HCT116 (cell line): Measurements from ENCODE around the gene ADAMTS16.

Source experiments
- POLR2AphosphoS5 ChIP-seq: IDR thresholded peaks from 2 replicates; pipeline ENCODE4 v1.6.1; 2011; ENCODE audit warnings: mild to moderate bottlenecking, low read depth, low read length, moderate library complexity
- SP1 ChIP-seq: IDR thresholded peaks from 2 replicates; pipeline ENCODE4 v1.6.1; 2012; ENCODE audit warnings: low read depth
- TF ChIP-seq, protein P1 (sequence below), 3 experiments: fragments of 200-600 bp in 1 of 3; sonication (generic) in 1 of 3; IDR thresholded peaks in 2 of 3; conservative IDR thresholded peaks in 1 of 3; 2 replicates each; pipeline ENCODE4 v1.5.1; 2012 to 2017; ENCODE audit warnings: low read depth in 2 of 3, low read length in 2 of 3, antibody characterized with exemption in 1 of 3, borderline replicate concordance in 1 of 3, control low read depth in 1 of 3, mild to moderate bottlenecking in 1 of 3, mixed read lengths in 1 of 3, mixed run types in 1 of 3, moderate library complexity in 1 of 3; ENCODE audit not compliant: insufficient read depth in 1 of 3
- TF ChIP-seq, protein P2 (sequence below): IDR thresholded peaks from 2 replicates; pipeline ENCODE4 v1.6.1; 2012; ENCODE audit warnings: low read depth

DNA sequence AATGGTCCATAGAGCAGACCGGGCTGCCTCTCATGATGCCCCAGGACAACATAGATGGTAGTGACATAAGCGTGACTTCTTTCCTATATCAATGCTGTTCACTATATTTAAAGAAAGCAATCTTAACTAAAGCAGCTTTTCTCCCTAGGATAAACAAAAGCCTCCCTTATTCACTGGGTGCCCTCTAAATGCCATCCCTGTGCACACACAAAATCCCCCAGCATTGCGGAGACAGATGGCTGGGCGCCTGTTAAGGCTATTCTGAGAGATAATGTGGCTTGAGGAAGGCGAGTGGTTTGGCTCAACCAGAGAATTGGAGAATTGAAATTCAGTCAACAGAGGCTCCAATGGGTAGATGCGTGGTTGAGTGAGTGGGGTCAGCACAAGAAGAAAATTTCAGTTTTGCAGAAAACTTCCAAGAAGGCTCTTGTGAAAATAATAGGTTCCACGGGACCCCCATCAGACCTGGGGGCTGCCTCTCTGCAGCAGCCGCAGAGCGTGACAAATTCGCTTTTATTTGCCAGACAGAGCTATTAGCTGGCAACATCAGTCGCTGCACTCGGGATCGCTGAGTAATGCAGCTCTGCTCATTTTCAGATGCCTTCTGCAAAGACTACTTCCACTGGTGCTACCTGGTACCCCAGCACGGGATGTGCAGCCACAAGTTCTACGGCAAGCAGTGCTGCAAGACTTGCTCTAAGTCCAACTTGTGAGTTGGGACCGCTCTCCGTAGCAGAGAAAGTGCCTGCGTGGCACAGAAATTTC is 178.5 kb downstream of the ADAMTS16 start:
- TF ChIP-seq POLR2AphosphoS5 = no peak
- TF ChIP-seq, protein P1, sequence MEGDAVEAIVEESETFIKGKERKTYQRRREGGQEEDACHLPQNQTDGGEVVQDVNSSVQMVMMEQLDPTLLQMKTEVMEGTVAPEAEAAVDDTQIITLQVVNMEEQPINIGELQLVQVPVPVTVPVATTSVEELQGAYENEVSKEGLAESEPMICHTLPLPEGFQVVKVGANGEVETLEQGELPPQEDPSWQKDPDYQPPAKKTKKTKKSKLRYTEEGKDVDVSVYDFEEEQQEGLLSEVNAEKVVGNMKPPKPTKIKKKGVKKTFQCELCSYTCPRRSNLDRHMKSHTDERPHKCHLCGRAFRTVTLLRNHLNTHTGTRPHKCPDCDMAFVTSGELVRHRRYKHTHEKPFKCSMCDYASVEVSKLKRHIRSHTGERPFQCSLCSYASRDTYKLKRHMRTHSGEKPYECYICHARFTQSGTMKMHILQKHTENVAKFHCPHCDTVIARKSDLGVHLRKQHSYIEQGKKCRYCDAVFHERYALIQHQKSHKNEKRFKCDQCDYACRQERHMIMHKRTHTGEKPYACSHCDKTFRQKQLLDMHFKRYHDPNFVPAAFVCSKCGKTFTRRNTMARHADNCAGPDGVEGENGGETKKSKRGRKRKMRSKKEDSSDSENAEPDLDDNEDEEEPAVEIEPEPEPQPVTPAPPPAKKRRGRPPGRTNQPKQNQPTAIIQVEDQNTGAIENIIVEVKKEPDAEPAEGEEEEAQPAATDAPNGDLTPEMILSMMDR (IDR thresholded peaks at IDR 0.05 in 2 of 3, conservative IDR thresholded peaks at IDR 0.05 in 1 of 3; ENCODE audit: borderline replicate concordance in 1 of 3, insufficient read depth in 1 of 3, low read depth in 2 of 3, low read length in 2 of 3) = no peak
- TF ChIP-seq, protein P2, sequence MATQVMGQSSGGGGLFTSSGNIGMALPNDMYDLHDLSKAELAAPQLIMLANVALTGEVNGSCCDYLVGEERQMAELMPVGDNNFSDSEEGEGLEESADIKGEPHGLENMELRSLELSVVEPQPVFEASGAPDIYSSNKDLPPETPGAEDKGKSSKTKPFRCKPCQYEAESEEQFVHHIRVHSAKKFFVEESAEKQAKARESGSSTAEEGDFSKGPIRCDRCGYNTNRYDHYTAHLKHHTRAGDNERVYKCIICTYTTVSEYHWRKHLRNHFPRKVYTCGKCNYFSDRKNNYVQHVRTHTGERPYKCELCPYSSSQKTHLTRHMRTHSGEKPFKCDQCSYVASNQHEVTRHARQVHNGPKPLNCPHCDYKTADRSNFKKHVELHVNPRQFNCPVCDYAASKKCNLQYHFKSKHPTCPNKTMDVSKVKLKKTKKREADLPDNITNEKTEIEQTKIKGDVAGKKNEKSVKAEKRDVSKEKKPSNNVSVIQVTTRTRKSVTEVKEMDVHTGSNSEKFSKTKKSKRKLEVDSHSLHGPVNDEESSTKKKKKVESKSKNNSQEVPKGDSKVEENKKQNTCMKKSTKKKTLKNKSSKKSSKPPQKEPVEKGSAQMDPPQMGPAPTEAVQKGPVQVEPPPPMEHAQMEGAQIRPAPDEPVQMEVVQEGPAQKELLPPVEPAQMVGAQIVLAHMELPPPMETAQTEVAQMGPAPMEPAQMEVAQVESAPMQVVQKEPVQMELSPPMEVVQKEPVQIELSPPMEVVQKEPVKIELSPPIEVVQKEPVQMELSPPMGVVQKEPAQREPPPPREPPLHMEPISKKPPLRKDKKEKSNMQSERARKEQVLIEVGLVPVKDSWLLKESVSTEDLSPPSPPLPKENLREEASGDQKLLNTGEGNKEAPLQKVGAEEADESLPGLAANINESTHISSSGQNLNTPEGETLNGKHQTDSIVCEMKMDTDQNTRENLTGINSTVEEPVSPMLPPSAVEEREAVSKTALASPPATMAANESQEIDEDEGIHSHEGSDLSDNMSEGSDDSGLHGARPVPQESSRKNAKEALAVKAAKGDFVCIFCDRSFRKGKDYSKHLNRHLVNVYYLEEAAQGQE = no peak
- no peak for TF ChIP-seq SP1
